IMR-90 (cell line): ENCODE data around the gene AP2A1. TPM values are rescaled to one million over a fixed set of nuclear protein-coding genes. Genes with fewer than 3 reads are reported as not detected.
A peak's percentile ranks its signal among the peaks of the same experiment; 100 is the strongest.

Source experiments
- ATAC-seq: fragments of 200-7000 bp; cut with Tn5 transposase; 2 replicates; pipeline ENCODE4 v1.9.1; 2020; ENCODE audit warnings: low read depth, mild to moderate bottlenecking, moderate library complexity
- BruUV-seq: library from RNA; stranded (reverse); fragments of 400-500 nt; replicated peaks from 2 replicates; lab custom pipeline; 2021; lab: Mats Ljungman, UMichigan
- CTCF ChIA-PET: fragments of 300-600 bp; formaldehyde crosslinking; extraction: SDS; loops from one replicate; lab custom pipeline; 2021; ENCODE audit warnings: antibody characterized with exemption; lab: Yijun Ruan, JAX
- POLR2A ChIA-PET: fragments of 300-600 bp; sonication (Branson Sonifier 250); formaldehyde crosslinking; loops from one replicate; lab custom pipeline; 2022; ENCODE audit warnings: antibody characterized with exemption; ENCODE audit not compliant: unreplicated experiment; lab: Charles Lee
- DNase-seq: peaks from one replicate; pipeline ENCODE4 v3.0.0; 2013
- H2AFZ ChIP-seq: replicated peaks from 2 replicates; pipeline ENCODE3; 2013; ENCODE audit warnings: low read length, mild to moderate bottlenecking; ENCODE audit not compliant: poor library complexity
- H2AK5ac ChIP-seq: 2 replicates; pipeline ENCODE4 v1.6.1; 2013; ENCODE audit warnings: low read depth, low read length, inconsistent platforms
- H2AK9ac ChIP-seq: replicated peaks from 2 replicates; pipeline ENCODE3; 2013; ENCODE audit warnings: mild to moderate bottlenecking, low read depth, low read length, moderate library complexity; ENCODE audit not compliant: poor library complexity
- H2BK120ac ChIP-seq: 2 replicates; pipeline ENCODE4 v1.6.1; 2013; ENCODE audit warnings: low read depth, low read length, inconsistent platforms
- H2BK15ac ChIP-seq: 3 replicates; pipeline ENCODE4 v1.6.1; 2013; ENCODE audit warnings: low read depth, low read length, inconsistent platforms
- H2BK20ac ChIP-seq: 2 replicates; pipeline ENCODE4 v1.6.1; 2013; ENCODE audit warnings: low read depth, mild to moderate bottlenecking, inconsistent platforms, low read length, moderate library complexity
- H2BK5ac ChIP-seq: 2 replicates; pipeline ENCODE4 v1.6.1; 2013; ENCODE audit warnings: mild to moderate bottlenecking, low read depth, low read length, inconsistent platforms; ENCODE audit not compliant: poor library complexity, severe bottlenecking
- H3K14ac ChIP-seq: replicated peaks from 2 replicates; pipeline ENCODE4 v1.6.1; 2013; ENCODE audit warnings: low read depth, low read length, inconsistent platforms
- H3K18ac ChIP-seq: 2 replicates; pipeline ENCODE4 v1.6.1; 2013; ENCODE audit warnings: low read depth, low read length, control low read depth
- H3K23ac ChIP-seq: 2 replicates; pipeline ENCODE4 v1.6.1; 2013; ENCODE audit warnings: low read depth, low read length, inconsistent platforms
- H3K27ac ChIP-seq: 2 replicates; pipeline ENCODE4 v1.5.1; 2013; ENCODE audit warnings: mild to moderate bottlenecking, control low read depth, low read length; ENCODE audit not compliant: insufficient read depth
- H3K27me3 ChIP-seq: 2 replicates; pipeline ENCODE4 v1.6.1; 2013; ENCODE audit warnings: low read length; ENCODE audit not compliant: control insufficient read depth, insufficient read depth
- H3K36me3 ChIP-seq: 2 replicates; pipeline ENCODE4 v1.6.1; 2013; ENCODE audit warnings: low read length, mixed read lengths; ENCODE audit not compliant: control insufficient read depth, insufficient read depth
- H3K4ac ChIP-seq: 2 replicates; pipeline ENCODE4 v1.6.1; 2013; ENCODE audit warnings: low read depth, low read length, inconsistent platforms
- H3K4me1 ChIP-seq: 2 replicates; pipeline ENCODE4 v1.6.1; 2013; ENCODE audit warnings: low read length, mixed read lengths; ENCODE audit not compliant: control insufficient read depth, insufficient read depth
- H3K4me2 ChIP-seq: 2 replicates; pipeline ENCODE4 v1.6.1; 2013; ENCODE audit warnings: low read depth, mild to moderate bottlenecking, control low read depth, low read length, moderate library complexity
- H3K4me3 ChIP-seq: 2 replicates; pipeline ENCODE4 v1.5.1; 2013; ENCODE audit warnings: low read depth, mild to moderate bottlenecking, control low read depth, low read length, moderate library complexity; ENCODE audit not compliant: insufficient read depth
- H3K56ac ChIP-seq: 2 replicates; pipeline ENCODE4 v1.6.1; 2013; ENCODE audit warnings: low read length, inconsistent platforms; ENCODE audit not compliant: insufficient read depth; ENCODE audit errors: extremely low read depth
- H3K79me1 ChIP-seq, 2 experiments: 2 replicates each; pipeline ENCODE4 v1.6.1; 2013; ENCODE audit warnings: low read length in 2 of 2, inconsistent platforms in 1 of 2, low read depth in 1 of 2
- H3K9ac ChIP-seq: 2 replicates; pipeline ENCODE4 v1.6.1; 2013; ENCODE audit warnings: low read depth, low read length, control low read depth
- H3K9me1 ChIP-seq: 2 replicates; pipeline ENCODE4 v1.6.1; 2013; ENCODE audit warnings: low read length, inconsistent platforms; ENCODE audit not compliant: insufficient read depth
- H3K9me3 ChIP-seq: 2 replicates; pipeline ENCODE4 v1.6.1; 2013; ENCODE audit warnings: low read length; ENCODE audit not compliant: control insufficient read depth, insufficient read depth
- H4K20me1 ChIP-seq: 2 replicates; pipeline ENCODE4 v1.6.1; 2013; ENCODE audit warnings: low read length, inconsistent platforms; ENCODE audit not compliant: insufficient read depth
- H4K5ac ChIP-seq: 2 replicates; pipeline ENCODE4 v1.6.1; 2013; ENCODE audit warnings: mild to moderate bottlenecking, low read depth, low read length, control low read depth
- H4K8ac ChIP-seq, 2 experiments: 2 replicates each; pipeline ENCODE4 v1.6.1; 2013; ENCODE audit warnings: low read depth in 2 of 2, low read length in 2 of 2, control low read depth in 1 of 2, inconsistent platforms in 1 of 2
- H4K91ac ChIP-seq: 2 replicates; pipeline ENCODE4 v1.6.1; 2013; ENCODE audit warnings: low read depth, low read length, inconsistent platforms; ENCODE audit not compliant: insufficient read depth
- BHLHE40 ChIP-seq: fragments of 150-350 bp; IDR thresholded peaks from 2 replicates; pipeline ENCODE4 v1.6.1; 2016; ENCODE audit warnings: mild to moderate bottlenecking, low read depth, low read length
- CEBPB ChIP-seq: IDR thresholded peaks from 2 replicates; pipeline ENCODE4 v1.6.1; 2012; ENCODE audit warnings: low read depth, low read length, improper control_type of control experiment
- CHD1 ChIP-seq: IDR thresholded peaks from 2 replicates; pipeline ENCODE4 v1.6.1; 2012; ENCODE audit warnings: low read depth, low read length, improper control_type of control experiment
- CTCF ChIP-seq: conservative IDR thresholded peaks from 2 replicates; pipeline ENCODE4 v1.5.1; 2012; ENCODE audit warnings: mild to moderate bottlenecking, low read depth, low read length, improper control_type of control experiment
- ELK1 ChIP-seq: fragments of 150-350 bp; IDR thresholded peaks from 2 replicates; pipeline ENCODE4 v1.6.1; 2016; ENCODE audit warnings: low read depth, mild to moderate bottlenecking, low read length, moderate library complexity, borderline replicate concordance
- MAFK ChIP-seq: IDR thresholded peaks from 2 replicates; pipeline ENCODE4 v1.6.1; 2012; ENCODE audit warnings: low read depth, low read length, improper control_type of control experiment
- MXI1 ChIP-seq: IDR thresholded peaks from 2 replicates; pipeline ENCODE4 v1.6.1; 2012; ENCODE audit warnings: low read depth, mild to moderate bottlenecking, low read length, moderate library complexity, borderline replicate concordance
- POLR2A ChIP-seq: IDR thresholded peaks from 2 replicates; pipeline ENCODE4 v1.6.1; 2012; ENCODE audit warnings: mild to moderate bottlenecking, low read depth, low read length
- RAD21 ChIP-seq: IDR thresholded peaks from 2 replicates; pipeline ENCODE4 v1.6.1; 2012; ENCODE audit warnings: low read length, improper control_type of control experiment
- RCOR1 ChIP-seq: IDR thresholded peaks from 2 replicates; pipeline ENCODE4 v1.6.1; 2012; ENCODE audit warnings: mild to moderate bottlenecking, low read length, improper control_type of control experiment; ENCODE audit not compliant: insufficient replicate concordance
- USF2 ChIP-seq: fragments of 150-350 bp; IDR thresholded peaks from 2 replicates; pipeline ENCODE4 v1.6.1; 2017; ENCODE audit warnings: mild to moderate bottlenecking, antibody characterized with exemption, low read length, low read depth
- WGBS, 2 experiments: methylation state at CpG; one replicate each; pipeline versions ENCODE4 v1.1.5 to v1.1.7; 2013; ENCODE audit warnings: missing lambda C conversion rate in 2 of 2; ENCODE audit not compliant: insufficient read length in 1 of 2; ENCODE audit errors: extremely low coverage in 2 of 2; 5-methylcytosine and 5-hydroxymethylcytosine counted together
- dilution Hi-C: fragments of 300-500 bp; cut with HindIII; formaldehyde crosslinking; loops from one replicate; pipeline ENCODE4 v1.14.3; 2018; ENCODE audit warnings: low sequenced_read_pairs; ENCODE audit not compliant: unreplicated experiment
- in situ Hi-C: fragments of 300-500 bp; cut with MboI; formaldehyde crosslinking; loops from 3 replicates; pipeline ENCODE4 v1.14.3; 2019; ENCODE audit warnings: low sequenced_read_pairs, inconsistent platforms, mixed read lengths
- intact Hi-C: fragments of 100-400 bp; cut with micrococcal nuclease; formaldehyde crosslinking; loops from 2 replicates; pipeline ENCODE4 v1.10.0; 2022
- polyA plus RNA-seq, 3 experiments: library from polyadenylated mRNA; depleted of rRNA; stranded (reverse); fragments of >200 nt; gene quantifications; 2 replicates each; pipeline ENCODE4 v1.2.3, GENCODE V29; 2012; ENCODE audit warnings: low replicate concordance in 1 of 3
- total RNA-seq: library from RNA; depleted of rRNA; stranded (reverse); fragments of >200 nt; gene quantifications from 2 replicates; pipeline ENCODE4 v1.2.3, GENCODE V29; 2012

AP2A1 gene
- total and polyA plus RNA-seq, 2 of the 4 experiments (the other 2 are of a cell fraction): 40.7 to 122 TPM

- TF ChIP-seq ELK1: no peak
- TF ChIP-seq CHD1: no peak
These were observed 47.2 kb downstream of the AP2A1 start (continued) for GRCh38 chr19:49814010-49814409.

GRCh38 chr19:49816590-49816989 is 49.8 kb downstream of the AP2A1 start:
- no peak overlapping the region for H3K9ac ChIP-seq
- H3K9me1 ChIP-seq: peaks cover 15% of the 10 kb centered on the region
- no peak overlapping the region for H2BK15ac ChIP-seq
- no peaks in the 10 kb centered on the region for H3K27me3 ChIP-seq
- no peak overlapping the region for H2BK5ac ChIP-seq
- H2AFZ ChIP-seq: peak overlapping the region; percentile 35
- POLR2A ChIA-PET: no interaction called here
- H4K8ac ChIP-seq: 0 out of 4 replicates have a peak overlapping the region, but pooled peaks of 1 of the 2 experiments have one; percentile 30
- no peak overlapping the region for H3K4me3 ChIP-seq
- intact Hi-C loops (loop anchor here (10.0 kb wide), 1 partner anchor 102 kb away; no protein-coding TSS in a partner anchor), dilution Hi-C loops (no loop called here), in situ Hi-C loops (no loop called here)
- H3K36me3 ChIP-seq: peaks cover 1% of the 10 kb centered on the region; the same call in 1 of the 2 replicates
- no peak overlapping the region for H3K56ac ChIP-seq
- peaks cover 6% of the 10 kb centered on the region for H3K4me1 ChIP-seq
- no peak overlapping the region for H2BK120ac ChIP-seq
- H4K5ac ChIP-seq: no peak overlapping the region
- no TSS peak for BruUV-seq
- H3K79me1 ChIP-seq: peaks cover 20 to 38% of the 10 kb centered on the region in 2 experiments
- DNase-seq (no peak), ATAC-seq (no peak)
- no peaks in the 10 kb centered on the region for H3K9me3 ChIP-seq
- H2AK9ac ChIP-seq: no peak overlapping the region
- peak overlapping the region; percentile 38; the same call in 1 of the 2 replicates for H3K27ac ChIP-seq
- H3K4me2 ChIP-seq: no peak overlapping the region
- H3K23ac ChIP-seq: no peak overlapping the region
- H3K14ac ChIP-seq: no peak overlapping the region
- no peak overlapping the region; the same call in 1 of the 2 replicates for H3K18ac ChIP-seq
- H4K91ac ChIP-seq: no peak overlapping the region
- CTCF ChIA-PET: no interaction called here
- no peak overlapping the region for H3K4ac ChIP-seq
- H4K20me1 ChIP-seq: 0 out of 2 replicates have a peak, but pooled peaks cover 5% of the 10 kb centered on the region
- H2AK5ac ChIP-seq: no peak overlapping the region
- H2BK20ac ChIP-seq: no peak overlapping the region
- no CpG with 5 or more reads among the region's 14 CpGs for WGBS, 2 experiments
- TF ChIP-seq MXI1: no peak
- no peak for TF ChIP-seq USF2
- TF ChIP-seq MAFK: no peak
- TF ChIP-seq CTCF: no peak
- no peak for TF ChIP-seq RCOR1
- TF ChIP-seq POLR2A: no peak
- no peak for TF ChIP-seq ELK1
- no peak for TF ChIP-seq RAD21
- TF ChIP-seq CHD1: no peak
- no peak for TF ChIP-seq BHLHE40
- no peak for TF ChIP-seq CEBPB
